Measurements from ENCODE around the gene TJP1. TPM values are rescaled to one million over a fixed set of nuclear protein-coding genes. Genes with fewer than 3 reads are reported as not detected.
"Not testable (repeated sequence)": the region's sequence is repeated elsewhere in the genome, so short reads cannot be mapped to it uniquely, and the experiment has no call there.

Gene TJP1
- polyA plus RNA-seq, 3 donors, result 153 to 182 (median 174) TPM

DNA sequence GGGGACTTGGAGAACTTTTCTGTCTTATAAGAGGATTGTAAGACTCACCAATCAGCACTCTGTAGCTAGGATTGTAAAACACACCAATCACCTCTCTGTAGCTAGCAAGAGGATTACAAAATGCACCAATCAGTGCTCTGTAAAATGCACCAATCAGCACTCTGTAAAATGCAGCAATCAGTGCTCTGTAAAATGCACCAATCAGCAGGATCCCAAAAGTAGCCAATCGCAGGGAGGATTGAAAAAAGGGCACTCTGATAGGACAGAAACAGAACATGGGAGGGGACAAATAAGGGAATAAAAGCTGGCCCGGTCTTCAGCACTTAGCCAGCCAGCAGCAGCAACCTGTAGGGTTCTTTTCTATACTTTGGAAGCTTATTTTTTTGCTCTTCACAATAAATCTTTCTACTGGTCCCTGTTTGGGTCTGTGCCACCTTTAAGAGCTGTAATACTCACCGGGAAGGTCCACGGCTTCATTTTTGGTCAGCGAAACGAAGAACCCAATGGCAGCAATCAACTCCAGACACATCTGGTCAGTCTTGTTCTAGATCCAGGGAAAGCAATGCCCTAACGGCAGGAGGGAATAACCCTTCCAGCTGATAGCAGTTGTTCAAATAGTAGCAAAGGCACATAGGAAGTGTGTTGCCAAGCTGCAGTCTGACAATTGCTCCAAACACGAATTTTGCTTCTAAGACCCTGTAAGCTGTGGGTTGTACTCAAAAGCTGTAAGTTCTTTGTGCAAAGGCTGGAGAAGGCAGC is 135.6 kb downstream of the TJP1 start:
- DNase-seq, result no peak

DNA sequence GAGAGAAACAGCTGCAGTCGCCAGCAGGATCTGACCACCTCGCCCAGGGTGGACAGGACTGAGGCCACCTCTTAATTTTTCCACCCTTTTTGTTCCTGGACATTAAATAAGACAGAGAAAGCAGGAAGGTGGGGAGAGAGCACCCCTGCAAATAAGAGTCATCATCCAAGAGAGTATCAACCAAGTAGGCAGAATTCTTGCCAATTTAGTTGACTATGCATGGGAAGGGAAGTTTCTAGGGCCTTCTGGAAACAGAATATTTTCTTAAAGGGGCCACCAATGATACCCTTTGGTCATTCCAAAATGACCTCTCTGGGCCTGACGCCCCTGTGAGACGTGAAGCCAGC is 136.2 kb downstream of the TJP1 start:
- DNase-seq, result no peak

DNA sequence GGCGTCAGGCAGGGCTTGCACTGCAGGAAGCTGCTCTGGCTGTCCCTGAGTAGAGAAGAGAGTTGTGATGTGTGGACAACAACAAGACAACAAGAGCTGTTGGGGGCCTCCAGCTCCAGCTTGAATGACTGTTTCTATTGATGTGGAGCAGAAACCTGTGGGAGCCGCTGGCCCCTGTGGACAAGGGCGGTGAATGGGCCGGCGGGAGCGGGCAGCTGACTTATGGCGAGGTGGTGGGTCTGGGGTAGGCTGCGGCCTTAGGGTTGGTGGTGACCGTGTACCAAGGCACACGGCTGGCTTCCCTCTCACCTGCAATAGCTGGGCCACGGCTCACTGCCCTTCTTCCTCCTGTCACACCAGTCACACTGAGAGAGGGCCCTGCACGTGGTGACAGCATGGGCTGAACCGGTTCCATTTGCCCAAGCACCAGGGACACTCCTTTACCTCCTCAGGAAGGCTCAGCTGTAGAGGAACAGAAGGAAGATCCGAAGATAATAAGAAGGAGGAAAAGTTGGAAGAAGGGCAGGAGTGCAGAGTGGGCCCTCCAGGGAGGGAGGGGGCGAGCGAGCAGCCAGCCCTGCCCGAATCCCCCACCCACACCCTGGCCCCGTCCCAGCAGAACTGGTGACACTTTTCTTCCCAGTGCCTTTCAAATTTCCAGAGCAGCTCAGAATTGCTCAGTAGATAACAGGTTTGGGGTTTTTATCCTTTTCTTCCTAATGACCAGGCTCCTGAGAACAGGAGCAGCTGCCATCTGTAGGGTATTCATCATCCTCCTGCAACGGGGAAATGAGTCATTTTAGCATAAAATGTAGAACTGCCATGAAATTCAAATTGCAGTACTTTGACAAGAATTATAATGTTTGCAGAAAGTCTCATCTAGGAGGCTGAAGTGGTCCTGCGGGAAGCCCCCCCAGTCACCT is 136.9 kb downstream of the TJP1 start:
- no peak for DNase-seq

DNA sequence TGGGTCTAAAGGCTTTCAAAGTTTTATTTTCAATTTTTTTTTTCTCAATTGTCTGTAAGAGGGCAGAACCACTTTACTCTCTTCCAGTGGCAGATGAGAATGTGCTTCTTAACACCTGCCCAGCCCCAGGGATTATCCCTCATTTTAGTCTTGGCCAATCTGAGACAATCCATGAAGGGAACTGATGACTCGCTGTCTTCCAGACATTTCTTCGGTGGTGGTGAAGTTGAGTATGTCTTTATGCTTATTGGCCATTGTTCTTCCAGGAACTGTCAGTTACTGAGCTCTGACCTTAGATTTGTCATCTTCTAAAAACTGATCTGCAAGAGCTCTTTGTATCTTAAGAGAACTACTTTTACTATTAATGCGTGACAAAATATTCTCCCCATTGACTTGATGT is 139.5 kb downstream of the TJP1 start:
- DNase-seq, result no peak

DNA sequence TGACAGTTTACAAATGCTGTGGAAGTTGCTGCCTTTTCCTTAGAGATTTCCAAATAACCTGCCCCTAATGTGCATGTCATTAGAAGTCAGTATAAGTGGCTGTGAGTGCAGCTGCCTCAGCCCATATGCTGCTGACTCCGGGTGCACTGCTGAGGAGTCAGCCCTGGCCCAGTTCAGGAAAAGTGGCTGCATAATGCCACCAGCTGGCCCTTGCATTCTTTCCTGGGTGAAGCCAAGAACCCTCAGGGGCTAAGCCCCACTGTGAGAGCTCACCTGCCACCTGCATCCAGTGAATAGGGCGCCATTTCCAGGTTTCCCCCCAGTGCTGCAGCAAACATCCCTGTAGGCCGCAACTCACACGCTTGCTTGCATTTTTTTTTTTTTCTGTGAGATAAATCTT is 139.9 kb downstream of the TJP1 start:
- no peak for DNase-seq

DNA sequence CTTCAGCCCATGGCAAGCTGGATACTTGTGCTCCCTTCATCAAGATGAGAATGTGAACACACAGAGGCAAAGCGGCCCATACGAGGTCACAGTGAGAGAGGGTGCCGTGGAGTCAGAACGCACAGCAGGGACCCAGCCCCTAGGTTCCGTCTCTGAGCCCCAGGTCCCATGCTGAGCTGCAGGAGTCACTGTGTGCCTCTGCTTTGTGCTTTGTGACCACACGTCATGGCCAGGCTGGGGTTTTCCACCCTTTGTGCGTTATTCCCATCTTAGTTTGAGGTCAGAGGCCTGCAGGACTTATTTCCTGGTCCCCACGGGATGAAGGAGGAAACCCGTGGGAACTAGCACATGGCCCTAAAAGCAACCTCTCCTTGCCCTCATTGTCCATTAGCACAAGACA is 140.3 kb downstream of the TJP1 start:
- no peak for DNase-seq

DNA sequence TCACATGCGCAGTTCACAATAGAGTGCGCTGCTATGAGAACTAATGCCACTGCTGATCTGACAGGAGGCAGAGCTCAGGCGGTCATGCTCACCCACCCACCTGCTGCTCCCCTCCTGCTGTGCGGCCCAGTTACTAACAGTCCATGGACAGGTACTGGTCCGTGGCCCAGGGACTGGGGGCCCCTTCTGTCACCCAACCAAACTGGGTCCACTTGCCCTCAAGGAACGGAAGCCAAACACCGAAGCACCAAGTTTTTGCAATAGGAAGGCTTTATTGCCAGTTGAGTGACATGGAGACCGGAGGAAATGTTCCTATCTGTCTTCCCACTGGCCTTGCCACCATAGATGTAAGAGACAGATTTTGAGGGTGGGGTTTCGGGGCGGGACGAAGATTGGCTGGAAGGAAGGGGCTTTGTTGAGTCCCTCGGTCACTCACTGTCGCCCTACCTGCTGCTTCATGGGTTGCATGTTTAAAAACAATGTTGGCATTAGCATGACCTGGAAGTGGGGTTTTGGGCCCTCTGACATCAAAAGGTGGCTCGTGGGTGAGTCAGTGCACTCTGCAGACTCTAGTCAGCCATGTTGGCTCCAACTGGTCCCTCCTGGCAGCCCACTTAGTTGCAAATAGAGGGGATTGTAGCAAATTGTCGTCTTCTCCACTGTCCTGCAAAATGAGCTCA is 141.0 kb downstream of the TJP1 start:
- DNase-seq, result no peak

DNA sequence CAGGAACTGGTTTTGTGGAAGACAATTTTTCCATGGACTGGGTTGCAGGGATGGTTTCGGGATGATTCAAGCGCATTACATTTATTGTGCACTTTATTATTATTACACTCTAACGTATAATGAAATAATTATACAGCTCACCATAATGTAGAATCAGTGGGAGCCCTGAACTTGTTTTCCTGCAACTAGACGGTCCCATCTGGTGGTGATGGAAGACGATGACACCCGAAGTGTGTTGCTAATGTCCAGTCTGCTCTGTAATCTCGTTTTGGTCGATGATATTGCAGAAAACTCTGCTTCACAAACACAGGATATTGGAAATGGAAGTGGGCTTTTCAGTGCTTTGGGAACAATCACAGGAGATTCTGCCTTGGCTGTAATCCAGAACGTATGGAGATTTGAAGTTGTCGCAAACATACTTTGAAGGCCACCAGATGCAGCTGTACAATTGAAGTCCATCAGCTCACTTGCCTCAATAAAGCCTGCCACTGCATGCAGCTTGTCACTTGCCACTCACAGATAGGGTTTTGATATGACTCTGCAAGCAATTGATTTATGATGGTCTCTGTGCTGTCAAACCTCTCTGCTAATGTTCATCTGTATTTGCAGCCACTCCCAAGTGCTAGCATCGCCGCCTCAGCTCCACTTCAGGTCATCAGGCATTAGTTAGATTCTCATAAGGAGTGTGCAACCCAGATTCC is 141.7 kb downstream of the TJP1 start:
- no peak for DNase-seq

DNA sequence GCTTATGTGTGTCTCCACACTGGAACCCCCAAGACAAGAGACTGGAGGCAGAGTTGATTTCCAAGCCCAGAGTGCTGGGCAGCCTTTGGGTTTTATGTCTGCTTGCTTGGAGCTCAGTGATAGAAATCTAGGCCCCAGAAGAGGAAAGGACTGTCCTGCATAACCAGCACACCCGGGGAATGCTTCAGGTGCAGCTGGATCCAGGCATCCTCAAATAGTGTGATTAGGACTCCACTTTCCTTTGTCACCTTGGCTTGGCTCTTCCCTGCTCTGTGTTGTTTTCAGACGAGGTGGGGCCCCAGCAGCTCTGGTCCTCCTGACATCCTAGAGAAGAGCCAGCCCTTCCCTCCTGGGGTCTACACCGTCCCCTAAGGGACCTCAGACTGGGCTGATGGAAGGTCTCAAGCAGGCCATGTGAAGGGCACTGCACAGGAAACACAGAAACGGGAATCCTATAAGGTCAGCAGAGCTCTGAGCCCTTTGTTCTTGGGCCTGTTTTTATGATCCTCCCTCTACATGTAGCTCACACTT is 143.7 kb downstream of the TJP1 start:
- no peak for DNase-seq

DNA sequence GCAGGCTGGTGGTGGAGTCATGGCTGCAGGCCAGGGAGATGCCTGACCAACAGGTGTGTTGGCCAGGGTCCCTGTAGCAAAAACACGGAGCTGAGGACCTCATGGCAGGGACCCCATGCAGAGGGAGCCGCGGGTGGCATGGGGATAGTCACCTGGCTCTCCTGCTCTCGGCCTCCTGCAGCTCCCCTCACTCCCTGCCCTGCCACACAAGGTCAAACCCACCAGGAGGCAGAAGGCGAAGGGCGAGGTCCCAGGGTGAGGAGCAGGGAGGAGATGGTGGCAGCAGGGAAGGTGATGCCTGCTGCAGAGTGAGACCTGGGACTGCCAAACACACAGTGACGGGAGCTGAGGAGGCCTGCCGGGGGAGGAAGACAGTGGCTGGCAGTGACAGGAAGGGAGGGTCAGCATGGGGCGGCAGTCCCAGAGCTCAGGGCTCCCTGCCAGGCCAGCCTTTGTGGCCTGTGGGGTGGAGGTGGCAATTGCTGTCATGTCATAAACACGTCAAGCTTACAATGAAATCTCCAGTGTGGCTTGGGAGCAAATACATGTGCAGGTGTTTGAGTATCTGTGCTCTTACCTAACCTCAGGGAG is 144.3 kb downstream of the TJP1 start:
- no peak for DNase-seq

DNA sequence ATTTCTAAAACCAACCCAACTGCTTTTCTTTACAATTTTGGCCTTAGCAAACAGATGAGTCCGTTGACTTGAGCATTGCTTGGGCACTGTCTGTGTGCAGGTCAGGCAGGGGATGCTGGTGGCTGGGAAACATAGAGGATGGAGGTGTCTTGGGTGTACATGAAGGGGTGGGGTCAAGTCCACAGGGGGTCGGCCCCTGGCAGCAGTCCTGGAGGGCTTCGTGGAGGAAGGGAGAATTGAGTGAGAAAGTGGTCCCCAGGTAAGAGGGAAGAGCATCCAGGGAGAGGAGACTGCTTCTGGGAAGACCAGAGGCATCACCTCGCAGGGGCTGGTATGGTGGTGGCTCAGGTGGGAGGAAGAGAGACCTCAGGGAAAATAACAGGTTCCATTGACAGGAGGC is 144.8 kb downstream of the TJP1 start:
- DNase-seq, result no peak

DNA sequence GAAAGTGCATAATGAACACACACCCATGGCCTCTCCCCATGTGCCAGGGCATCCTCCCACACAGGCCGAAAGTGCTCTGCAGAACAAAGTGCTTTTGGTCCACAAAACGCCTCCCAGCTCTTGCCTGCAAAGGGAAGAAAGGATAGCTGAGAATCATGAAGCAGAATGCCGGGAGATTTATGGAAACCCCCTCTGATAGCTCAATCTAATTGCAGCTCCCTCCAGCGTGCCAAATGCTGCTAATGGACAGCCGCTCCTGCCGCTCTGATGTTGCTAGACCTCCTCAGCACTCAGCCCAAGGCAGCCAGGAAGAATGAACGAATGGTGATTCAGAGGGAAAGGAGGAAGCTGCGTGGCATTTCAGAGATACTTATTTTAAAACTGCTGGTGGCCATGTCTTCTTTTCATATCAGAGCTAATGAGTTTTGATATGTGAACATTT is 145.3 kb downstream of the TJP1 start:
- DNase-seq, result peak; percentile 45

DNA sequence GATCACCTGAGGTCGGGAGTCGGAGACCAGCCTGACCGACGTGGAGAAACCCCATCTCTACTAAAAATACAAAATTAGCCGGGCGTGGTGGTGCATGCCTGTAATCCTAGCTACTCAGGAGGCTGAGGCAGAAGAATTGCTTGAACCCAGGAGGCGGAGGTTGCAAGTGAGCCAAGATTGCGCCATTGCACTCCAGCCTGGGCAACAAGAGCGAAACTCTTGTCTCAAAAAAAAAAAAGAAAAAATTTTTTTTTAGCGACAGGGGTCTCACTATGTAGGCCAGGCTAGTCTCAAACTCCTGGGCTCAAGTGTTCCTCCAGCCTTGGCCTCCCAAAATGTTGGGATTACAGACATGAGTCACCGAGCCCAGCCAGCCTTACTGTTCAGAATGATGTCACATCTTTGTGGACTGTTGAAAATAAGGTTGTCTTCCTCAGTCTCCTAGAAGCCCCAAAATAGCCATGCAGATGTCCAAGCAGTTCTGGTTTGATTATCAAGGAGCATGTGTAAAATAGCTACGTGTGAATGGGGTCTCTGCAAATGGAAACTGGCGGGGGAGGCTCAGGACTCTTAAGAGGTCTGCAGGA is 145.8 kb downstream of the TJP1 start:
- DNase-seq, result not testable (repeated sequence)

DNA sequence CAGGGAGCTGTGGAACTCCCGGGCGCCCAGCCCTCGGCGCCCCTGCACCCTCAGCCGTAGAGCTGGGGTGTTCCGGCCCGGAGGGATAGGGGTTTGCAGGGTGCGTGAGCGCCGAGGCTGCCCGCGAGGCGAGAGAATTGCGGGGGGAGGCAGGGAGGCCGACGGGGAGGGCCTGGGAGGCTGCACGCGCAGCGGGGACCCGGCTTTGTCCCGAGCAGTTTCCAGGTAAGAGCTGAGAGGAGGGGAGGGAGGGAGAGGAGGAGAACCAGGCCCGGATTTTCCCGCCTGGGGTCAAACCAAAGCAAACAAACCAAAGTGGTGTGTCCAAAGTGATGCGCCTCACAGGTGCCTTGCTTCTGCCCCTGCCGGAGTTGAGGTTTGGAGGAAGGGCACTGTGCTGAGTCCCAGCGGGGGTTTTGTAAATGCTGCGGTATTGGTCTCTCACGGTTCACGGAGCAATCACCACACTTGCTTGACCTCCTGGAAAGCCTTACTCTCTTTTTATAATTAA is 146.4 kb downstream of the TJP1 start:
- no peak for DNase-seq

DNA sequence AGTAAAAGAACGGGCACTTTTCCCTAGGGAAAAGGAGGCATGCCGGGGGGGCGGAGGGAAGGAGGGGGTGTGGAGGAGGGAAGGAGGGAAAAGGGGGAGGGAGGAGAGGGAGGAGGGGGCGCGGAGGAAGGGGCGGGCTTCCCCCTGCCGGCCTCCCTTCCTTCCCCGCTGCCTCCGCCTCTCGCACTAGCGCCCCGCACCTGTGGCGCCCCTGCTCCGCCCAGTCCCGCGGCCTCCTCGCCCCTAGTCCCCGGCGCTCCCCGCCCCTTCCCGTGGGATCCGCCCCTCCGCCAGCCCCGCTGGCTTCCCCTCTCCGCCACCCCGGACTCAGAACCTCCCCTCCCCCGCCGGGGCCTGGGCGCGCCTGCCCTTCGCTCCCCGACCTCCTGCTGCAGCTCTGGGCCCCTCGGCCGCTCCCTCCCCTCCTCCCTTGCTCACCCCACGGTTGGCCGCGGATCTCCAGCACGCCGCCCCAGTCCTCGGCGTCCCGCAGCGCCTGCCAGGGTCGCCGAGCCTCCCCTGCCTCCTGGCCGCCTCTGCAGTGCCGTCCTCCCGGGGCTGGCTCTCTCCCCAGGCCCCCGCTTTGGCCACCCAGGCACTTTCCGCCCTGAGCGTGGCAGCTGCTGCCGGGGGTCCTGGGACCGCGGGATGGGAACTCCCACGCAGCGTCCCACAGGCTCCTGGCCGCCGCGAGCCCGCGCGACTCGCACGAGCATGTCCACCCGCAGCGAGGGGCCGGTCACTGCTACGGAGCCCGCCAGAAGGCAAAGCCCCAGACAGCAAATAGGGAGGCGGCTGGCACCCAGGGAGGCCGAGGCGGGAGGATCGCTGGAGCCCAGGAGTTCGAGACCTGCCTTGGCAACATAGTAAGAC is 147.4 kb downstream of the TJP1 start:
- peak; percentile 68 for DNase-seq

DNA sequence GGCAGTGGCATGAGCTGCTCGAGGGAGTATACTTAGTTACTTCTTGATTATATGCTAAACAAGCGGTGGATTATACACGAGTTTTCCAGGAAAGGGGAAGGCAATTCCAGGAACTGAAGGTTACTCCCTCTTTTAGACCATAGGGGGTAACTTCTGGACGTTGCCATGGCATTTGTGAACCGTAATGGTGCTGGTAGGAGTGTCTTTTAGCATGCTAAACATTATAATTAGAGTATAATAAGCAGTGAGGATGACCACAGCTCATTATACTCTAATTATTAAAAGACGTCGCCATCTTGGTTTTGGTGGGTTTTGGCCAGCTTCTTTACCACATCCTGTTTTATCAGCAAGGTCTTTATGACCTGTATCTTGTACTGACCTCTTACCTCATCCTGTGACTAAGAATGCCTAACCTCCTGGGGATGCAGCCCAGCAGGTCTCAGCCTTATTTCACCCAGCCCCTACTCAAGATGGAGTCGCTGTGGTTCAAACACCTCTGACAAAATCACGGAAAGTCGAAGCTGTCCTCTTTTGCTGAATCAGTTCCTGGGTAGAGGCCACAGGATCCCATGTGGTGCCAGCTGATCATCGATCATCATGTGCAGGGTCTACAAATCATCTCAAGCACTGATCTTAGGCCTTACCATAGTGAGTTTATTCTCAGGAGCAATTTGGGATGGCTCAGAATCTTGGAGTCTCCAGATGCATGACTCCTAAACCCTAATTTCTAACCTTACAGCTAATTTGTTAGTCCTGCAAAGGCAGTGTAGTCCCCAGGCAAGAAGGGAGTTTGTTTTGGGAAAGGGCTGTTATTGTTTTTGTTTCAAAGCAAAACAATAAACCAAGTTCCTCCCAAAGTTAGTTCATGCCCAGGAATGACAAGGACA is 149.1 kb downstream of the TJP1 start:
- no peak for DNase-seq

DNA sequence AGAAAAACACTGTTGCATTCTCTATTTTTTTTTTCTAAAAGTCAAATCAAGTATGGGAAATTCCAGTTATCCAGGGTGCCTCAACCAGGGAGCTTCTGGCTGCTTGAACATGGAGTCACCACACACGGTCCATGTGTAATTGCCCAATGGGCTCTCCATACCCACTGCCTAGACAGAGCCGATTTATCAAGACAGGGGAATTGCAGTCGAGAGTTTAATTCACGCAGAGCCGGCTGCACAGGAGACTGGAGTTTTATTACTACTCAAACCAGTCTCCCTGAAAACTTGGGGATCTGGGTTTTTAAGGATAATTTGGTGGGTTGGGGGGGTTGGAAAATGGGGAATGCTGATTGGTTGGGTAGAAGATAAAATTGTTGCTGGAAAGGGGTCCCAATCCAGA is 149.8 kb downstream of the TJP1 start:
- DNase-seq, result no peak

DNA sequence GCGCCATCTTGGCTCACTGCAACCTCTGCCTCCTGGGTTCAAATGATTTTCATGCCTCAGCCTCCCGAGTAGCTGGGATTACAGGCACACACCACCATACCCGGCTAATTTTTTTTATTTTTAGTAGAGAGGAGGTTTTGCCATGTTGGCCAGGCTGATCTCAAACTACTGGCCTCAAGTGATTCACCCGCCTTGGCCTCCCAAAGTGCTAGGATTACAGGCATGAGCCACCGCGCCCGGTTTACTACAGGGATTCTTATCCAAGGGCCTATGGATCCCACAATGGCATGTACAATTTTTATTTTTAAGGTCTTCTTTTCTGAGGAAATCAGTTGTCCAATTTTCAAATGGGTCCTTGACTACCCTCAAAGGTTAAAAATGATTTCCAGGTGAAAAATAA is 150.2 kb downstream of the TJP1 start:
- not testable (repeated sequence) for DNase-seq
